HG03135 (cell line): ENCODE data around the gene GZMM.

Experiments used
- ATAC-seq: cut with Tn5 transposase; IDR thresholded peaks from one replicate; pipeline ENCODE4 v1.9.1; 2021; ENCODE audit warnings: mild to moderate bottlenecking, moderate library complexity; ENCODE audit not compliant: unreplicated experiment

The GZMM gene

DNA sequence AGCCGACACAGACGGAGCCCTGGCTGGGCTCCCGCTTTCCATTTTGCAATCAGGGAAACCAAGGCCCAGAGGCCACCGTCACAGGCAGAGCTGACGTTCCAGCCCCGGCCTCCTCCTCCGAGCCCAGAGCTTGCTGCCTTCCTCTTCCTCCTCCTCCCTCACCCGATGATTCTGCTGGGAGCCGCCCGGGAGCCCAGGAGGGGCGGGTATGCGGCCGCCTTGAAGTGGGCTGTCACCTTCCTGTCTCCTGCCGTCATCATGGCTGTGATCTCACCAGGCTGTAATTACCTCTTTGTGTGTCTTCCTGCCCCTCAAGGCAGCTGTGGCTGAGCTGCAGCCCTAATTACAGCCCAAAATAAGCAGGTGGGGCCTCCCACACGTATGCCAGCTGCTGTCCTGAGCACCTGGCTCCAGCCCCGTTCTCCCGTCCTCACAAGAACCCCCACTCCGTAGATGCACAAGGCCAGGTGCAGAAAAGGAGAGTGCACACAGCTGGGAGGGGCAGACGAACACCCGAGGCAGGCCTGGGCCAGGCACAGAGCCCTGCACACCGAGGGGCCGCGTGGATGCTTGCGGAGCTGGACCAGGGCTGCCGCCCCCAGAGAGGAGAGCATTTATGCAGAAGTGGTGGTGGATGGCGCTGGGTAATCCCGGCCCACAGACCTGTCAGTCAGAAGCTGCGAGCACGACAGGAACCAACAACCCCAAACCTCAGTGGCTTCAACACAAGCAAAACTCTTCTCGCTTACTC, 32.6 kb upstream of the GZMM start:
- no peak for ATAC-seq

DNA sequence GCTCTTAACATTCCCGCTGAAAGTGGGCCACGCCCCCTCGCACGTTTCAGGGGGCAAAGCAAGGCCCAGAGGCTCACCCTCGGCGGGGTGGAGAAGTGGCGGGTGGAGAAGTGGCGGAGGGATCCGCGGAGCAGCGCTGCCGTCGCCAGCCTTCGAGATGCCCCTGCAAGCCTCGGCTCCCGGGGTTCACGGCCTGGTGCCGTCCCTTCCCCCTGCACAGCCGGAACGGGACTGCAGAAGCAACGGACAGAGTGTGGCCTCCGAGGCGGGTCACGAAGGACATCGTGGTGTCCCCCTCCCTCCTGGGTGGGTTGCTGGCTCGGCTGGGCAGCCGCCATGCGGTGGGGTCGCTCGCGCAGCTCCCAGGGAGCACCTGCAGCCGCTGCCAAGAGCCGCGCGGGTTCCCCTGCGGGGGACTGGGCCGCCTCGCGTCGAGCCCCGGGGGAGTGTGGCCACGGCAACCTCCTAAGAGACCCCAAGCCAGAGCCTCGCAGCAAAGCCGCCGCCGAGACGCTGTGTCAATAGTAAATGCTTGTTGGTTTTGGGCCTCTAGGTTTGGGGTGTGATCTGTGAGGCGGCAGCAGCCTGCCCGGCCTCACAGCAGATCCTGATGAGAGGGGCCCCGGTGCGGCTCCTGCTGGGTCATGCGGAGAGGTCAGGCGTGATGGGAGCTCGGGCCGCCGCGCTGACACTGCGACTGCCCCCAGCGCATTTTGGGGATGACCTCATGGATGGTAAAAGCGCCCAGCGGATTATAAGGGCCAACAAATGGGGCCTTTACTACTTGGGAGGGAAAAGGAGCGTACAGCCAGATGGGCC, 31.1 kb upstream of the GZMM start:
- no peak for ATAC-seq

DNA sequence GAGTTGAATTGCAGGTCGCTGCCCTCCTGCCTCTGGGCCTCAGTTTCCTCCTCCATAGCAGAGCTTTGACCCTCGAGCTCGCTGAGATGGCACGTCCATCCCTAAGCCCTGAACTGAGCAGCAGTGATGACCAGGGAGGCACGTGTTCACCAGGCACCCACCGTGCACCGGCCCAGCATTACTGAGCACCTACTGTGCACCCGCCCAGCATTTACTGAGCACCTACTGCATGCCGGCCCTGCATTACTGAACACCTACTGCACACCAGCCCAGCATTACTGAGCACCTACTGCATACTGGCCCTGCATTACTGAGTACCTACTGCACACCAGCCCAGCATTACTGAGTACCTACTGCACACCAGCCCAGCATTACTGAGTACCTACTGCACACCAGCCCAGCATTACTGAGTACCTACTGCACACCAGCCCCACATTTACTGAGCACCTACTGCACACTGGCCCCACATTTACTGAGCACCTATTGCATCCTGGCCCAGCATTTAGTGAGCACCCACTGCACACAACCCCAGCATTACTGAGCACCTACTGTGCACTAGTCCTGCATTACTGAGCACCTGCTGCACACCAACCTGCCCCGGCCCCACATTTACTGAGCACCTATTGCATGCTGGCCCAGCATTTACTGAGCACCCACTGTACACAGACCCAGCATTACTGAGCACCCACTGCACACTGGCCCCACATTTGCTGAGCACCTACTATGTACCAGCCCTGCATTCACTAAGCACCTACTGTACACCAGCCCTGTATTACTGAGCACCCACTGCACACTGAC, 30.3 kb upstream of the GZMM start:
- ATAC-seq: no peak

DNA sequence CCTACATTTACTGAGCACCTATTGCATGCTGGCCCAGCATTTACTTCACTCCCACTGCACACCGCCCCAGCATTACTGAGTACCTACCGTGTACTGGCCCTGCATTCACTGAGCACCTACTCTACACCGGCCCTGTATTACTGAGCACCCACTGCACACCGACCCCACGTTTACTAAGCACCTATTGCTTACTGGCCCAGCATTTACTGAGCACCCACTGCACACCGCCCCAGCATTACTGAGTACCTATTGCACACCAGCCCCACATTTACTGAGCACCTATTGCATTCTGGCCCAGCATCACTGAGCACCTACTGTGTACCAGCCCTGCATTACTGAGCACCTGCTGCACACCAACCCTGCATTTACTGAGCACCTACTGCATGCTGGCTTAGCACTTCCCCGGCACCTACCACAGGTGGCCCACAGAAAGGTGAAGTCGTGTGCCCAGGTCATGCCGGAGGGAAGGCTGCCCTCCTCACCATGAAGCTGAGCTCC, 29.6 kb upstream of the GZMM start:
- ATAC-seq: no peak

DNA sequence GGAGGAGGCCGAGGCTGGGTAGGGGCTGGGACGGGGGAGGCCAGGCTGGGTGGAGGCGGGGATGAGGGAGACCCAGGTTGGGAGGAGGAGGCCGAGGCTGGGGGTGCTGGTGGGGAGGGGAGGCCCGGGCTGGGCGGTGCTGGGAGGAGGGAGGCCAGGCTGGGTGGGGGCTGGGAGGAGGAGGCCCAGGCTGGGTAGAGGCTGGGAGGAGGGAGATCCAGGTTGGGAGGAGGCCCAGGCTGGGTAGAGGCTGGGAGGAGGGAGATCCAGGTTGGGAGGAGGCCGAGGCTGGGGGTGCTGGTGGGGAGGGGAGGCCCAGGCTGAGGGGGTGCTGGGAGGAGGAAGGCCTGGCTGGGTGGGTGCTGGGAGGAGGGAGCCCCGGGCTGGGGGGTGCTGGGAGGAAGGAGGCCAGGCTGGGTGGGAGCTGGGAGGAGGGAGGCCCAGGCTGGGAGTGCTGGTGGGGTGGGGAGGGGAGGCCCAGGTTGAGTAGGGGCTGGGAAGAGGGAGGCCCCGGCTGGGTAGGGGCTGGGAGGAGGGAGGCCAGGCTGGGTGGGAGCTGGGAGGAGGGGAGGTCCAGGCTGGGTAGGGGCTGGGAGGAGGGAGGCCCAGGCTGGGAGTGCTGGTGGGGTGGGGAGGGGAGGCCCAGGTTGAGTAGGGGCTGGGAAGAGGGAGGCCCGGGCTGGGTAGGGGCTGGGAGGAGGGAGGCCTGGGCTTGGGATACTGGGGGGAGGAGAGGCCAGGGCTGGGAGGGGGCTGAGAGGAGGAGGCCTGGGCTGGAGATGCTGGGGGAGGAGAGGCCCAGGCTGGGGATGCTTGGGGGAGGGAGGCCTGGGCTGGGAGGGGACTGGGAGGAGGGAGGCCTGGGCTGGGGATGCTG, 25.9 kb upstream of the GZMM start:
- ATAC-seq: no peak

DNA sequence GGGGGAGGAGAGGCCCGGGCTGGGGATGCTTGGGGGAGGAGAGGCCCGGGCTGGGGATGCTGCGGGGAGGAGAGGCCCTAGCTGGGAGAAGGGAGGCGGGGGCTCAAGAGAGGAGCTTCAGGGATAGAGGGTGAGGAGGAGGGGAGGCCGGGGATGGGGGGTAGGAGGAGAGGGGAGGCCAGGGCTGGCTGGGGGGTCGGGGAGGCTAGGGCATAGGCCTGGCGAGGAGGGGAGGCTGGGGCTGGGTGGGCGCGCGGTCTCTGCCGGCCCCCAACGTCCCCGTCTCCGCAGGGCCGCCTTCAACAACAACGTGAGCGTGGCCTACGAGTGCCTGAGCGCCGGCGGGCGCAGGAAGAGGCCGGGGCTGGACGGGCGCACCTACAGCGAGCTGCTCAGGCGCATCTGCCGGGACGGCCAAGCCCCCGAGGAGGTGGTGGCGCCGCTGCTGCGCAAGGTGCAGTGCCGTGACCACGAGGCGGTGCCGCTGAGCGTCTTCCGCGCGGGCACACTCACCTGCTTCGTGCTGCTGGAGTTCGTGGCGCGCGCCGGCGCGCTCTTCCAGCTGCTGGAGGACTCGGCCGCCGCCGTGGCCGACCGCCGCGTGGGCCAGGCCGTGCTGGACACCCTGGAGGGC, 25.1 kb upstream of the GZMM start:
- no peak for ATAC-seq

DNA sequence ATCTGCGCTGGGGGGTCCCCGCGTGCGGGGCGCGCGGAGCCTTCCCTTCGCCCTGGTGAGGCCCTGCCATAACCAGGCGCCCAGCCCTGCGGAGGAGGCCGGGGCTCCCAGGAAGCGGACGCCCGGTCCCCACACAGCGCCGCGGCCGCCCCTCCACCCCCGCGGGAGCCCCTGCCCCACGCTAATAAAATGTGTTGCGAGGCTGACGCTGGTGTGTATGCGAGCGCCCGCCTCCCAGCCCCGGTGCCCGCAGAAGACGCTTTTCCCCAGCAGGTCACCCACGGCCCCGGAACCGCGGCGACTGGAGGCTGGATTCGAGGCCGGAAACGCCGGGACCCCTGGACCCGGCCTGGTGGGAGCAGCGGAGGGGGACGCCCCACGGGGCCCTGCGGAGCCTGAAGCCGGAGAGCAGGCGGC, 24.4 kb upstream of the GZMM start:
- ATAC-seq: no peak

DNA sequence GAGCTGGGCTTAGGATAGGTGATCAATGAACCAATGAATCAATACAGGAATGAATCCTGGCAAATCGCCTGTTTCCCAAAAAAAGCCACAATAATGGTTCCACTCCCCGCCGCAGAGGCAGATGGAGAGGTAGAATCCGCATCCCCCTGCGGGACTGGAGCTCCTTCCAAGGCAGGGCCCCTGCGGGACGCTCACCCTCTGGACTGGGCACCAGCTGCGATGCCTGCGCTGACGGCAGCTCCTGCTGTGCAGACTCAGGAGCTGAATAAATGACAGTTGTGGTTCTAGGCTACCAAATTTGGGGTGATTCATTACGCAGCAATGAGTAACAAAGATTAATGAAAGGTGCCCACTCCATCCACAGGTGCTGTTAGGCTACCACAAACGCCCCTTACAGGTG, 21.1 kb upstream of the GZMM start:
- no peak for ATAC-seq

DNA sequence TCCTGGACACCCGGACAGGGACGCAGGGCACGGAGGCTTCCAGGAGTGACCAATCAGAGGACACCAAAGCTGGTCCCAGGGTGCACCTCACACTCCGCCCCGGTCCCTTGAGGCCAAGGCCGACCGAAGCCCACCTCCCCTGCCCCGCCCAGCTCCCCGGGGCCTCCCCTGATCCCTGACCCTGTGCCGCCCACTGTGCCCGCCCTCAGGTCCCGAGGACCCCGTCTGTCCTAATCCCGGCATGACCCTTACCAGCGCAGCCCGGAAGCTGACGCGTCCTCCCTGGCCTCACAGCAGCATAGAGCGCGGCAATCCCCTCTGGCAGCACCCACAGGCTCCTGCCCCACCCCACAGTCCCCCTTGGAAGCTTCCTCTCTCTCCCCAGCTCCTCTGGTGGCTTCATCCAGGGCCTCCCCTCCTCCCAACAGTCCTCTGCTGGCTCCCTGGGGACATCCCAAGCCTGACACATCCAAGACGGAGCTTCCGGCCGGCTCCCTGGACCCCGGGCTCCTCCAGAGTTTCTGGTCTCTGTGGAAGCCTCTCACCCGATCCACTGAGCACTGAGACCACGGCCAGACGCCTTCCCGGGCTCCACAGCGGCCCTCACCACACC, 19.7 kb upstream of the GZMM start:
- ATAC-seq: no peak

DNA sequence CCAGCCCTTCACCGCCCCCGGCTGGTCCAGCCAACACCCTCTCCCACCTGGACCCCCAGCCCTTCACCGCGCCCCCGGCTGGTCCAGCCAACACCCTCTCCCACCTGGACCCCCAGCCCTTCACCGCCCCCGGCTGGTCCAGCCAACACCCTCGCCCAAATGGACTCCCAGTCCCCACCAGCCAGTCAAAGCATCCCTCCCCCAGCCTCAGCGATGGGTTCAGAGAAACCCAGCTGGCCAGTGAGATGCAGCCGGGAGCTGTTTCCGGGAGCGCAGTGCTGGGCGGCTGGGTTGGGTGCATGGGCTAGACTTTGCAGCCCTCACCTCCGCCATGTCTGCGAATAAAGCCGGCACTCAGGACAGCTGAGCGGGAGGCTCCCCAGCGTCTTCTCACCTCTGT, 18.8 kb upstream of the GZMM start:
- no peak for ATAC-seq

DNA sequence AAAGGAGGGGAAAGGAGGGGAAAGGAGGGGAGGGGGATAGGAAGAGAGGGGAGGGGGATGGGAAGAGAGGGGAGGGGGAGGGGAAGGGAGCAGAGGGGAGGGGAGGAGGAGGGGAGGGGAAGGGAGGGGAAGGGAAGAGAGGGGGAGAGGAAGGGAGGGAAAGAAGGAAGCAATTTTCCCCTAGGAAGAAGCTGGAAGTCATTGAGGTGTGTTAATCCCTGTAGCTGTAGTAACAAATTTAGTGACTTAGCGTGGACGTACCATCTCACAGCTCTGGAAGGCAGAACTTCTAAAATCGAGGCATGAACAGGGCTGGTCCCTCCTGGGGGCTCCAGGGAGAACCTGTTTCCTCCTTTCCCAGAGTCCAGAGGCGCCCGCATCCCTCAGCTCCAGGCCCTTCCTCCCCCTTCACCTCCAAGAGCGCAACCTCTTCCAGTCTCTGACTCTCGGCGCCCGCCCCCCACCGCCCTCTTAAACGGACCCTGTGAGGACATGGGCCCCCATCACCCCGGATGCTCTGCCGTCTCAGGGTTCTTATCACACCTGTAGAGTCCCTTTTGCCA, 17.9 kb upstream of the GZMM start:
- no peak for ATAC-seq

DNA sequence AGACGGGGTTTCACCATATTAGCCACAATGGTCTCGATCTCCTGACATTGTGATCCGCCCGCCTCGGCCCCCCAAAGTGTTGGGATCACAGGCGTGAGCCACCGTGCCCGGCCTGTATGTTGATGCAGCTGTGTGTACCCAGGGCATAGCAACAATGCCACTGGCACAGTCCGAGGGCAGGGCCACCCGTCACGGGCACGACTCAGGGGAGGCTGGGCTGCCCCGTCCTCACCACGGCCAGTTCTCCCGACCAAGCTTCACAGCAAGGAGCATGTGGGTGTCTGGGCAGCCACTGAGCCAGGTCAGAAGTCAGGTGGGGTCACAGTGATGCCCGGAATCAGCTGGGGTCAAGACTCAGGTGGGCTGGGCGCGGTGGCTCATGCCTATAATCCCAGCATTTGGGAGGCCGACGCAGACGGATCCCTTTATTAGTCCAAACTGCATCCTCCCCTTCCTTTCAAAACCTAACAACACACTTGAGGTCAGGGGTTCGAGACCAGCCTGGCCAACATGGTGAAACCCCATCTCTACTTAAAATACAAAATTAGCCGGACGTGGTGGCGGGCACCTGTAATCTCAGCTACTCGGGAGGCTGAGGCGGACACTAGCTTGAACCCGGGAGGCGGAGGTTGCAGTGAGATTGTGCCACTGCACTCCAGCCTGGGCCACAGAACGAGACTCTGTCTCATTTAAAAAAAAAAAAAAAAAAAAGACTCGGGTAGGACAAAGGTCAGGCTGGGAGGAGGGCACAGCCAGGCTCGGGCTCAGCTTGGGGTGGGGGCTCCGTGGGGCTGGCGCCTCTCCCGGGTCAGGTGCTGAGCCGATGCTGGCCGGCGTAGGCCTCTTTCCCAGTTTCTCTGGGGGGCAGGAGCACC, 13.5 kb upstream of the GZMM start:
- ATAC-seq: no peak

DNA sequence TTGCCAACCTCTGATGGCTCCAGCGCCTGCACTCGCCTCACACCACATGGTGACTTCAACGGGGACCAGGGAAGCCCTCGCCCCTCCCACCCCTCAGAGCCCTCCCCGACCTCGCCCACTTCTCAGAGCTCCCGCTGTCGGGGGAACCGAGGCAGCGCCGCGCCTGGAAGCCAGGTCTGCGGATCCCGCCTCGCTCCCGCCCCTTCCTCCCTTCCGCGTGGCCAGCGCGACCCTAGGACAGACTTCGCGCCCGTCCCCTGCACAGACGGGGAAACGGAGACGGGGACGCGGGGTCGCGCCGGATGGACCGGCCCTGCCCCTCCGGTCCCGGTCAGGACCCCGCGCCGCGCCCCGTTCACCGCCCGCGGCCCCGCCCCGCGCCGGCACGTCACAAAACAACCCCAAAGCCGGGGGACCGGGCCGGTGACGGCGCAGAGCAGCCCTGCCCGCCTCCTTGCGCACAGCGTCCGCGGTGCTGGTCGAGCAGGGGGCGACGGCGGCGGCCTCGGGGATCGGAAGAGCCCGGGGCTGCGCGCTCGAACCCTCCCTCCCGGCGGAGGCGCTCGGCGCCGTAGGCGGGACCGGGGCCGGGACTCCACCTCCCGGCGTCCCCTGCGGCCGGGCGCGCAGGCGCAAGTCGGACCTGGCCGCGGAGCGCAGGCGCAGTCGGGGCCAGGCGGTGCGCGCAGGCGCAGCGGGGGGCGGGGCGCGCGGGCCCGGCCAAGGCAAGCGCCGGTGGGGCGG, 12.7 kb upstream of the GZMM start:
- ATAC-seq: peak; percentile 56

DNA sequence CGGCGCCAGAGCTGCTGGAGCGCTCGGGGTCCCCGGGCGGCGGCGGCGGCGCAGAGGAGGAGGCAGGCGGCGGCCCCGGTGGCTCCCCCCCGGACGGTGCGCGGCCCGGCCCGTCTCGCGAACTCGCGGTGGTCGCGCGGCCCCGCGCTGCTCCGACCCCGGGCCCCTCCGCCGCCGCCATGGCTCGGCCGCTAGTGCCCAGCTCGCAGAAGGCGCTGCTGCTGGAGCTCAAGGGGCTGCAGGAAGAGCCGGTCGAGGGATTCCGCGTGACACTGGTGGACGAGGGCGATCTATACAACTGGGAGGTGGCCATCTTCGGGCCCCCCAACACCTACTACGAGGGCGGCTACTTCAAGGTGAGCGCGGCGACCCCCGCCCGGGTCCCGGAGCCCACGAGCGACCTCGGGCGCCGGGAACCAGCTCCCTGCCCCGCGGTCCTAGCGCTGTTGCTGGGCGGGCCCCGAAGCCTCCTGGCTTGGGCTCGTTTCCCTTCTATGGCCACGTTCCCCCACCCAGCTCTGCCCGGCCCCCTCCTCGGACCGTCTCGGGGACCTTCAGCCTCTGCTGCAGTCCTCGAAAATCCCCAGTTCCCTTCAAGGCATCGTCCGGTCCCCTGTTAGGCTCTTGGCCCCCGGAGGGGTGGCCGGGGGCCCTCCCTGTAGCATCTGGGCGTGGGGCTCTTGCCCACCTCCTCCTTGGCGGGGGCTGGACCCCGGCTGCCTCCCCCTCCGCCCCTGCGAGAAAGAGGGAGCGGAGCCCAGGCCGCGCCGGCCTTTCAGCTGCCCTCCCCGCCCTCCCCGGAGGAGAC, 11.9 kb upstream of the GZMM start, which contains the start of gene CDC34:
Gene CDC34 (plus strand): TSS at position 8 of the 808 bp plus-strand sequence. CDS start 172 bp downstream, at position 180.
- peak; percentile 29 for ATAC-seq

DNA sequence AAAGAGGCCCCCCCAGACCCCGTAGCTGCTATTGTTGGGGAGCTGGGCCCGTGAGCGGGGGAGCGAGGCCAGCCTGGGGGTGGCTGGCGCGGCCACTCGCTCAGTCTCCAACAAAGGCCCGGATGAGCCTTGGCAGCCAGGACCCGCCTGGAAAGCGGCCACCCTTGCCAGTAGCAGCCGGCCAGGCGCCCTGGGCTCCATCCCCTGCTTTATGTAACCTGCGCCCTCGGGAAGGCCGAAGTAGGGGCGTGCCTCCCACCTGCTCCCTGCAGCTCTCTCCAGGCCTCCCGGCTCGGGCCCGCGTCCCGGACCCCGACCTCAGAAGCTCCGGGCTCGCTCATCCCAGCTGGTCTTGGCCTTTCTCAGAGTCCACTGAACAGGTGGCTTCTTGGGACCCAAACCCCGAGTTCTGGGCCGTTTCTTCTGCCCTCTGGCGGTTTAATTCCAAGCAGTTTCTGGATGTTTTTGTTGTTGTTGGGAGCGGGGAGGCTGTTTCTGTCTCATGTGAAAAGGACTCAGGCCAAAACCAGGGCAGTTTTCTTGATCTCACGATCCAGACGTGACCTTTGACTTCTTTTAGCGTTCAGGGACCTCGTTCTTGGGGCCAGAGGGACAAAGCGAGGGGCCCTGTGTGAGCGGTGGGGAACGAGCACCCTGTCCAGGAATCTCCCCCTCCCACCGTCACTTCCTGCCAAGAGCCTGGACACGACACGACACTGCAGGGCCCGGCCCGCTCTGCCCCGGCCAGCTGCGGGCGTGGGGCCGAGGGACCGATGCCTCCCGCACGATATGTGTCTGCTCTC, 11.1 kb upstream of the GZMM start:
- ATAC-seq: no peak
